NCI-H128 (cell line): ENCODE measurements around the gene MEF2A.

Experiments
- DNase-seq: peaks from one replicate; lab custom pipeline; 2025; ENCODE audit not compliant: unreplicated experiment; lab: John Stamatoyannopoulos, UW

The MEF2A gene

GRCh38 chr15:99702895-99703602 lies 137.3 kb downstream of the MEF2A start:
- DNase-seq, result no peak

- DNase-seq, result no peak
These were observed 138.0 kb downstream of the MEF2A start for GRCh38 chr15:99703603-99704443.

GRCh38 chr15:99704444-99704838 lies 138.7 kb downstream of the MEF2A start:
- DNase-seq, result peak; percentile 29

GRCh38 chr15:99706557-99707303 lies 140.9 kb downstream of the MEF2A start:
- no peak for DNase-seq

GRCh38 chr15:99707473-99708270 lies 141.9 kb downstream of the MEF2A start:
- no peak for DNase-seq

GRCh38 chr15:99708563-99708962 lies 142.8 kb downstream of the MEF2A start:
- DNase-seq, result no peak

- no peak for DNase-seq
These were observed 143.6 kb downstream of the MEF2A start for GRCh38 chr15:99709243-99709986.

- no peak for DNase-seq
These were observed 145.8 kb downstream of the MEF2A start for GRCh38 chr15:99711625-99712024.

GRCh38 chr15:99712415-99712814 lies 146.6 kb downstream of the MEF2A start:
- no peak for DNase-seq

GRCh38 chr15:99716540-99717095 lies 150.8 kb downstream of the MEF2A start:
- DNase-seq, result no peak

- no peak for DNase-seq
These were observed 151.6 kb downstream of the MEF2A start for GRCh38 chr15:99717161-99718009.

GRCh38 chr15:99718421-99718820 lies 152.6 kb downstream of the MEF2A start:
- DNase-seq, result no peak

- DNase-seq, result no peak
These were observed 153.3 kb downstream of the MEF2A start for GRCh38 chr15:99719096-99719541.

- DNase-seq, result no peak
These were observed 154.7 kb downstream of the MEF2A start for GRCh38 chr15:99720533-99720932.

- DNase-seq, result no peak
These were observed 155.5 kb downstream of the MEF2A start for GRCh38 chr15:99721104-99721778.

- no peak for DNase-seq
These were observed 156.1 kb downstream of the MEF2A start for GRCh38 chr15:99721896-99722295.

GRCh38 chr15:99722406-99722805 lies 156.6 kb downstream of the MEF2A start:
- DNase-seq, result no peak

GRCh38 chr15:99726333-99726732 lies 160.5 kb downstream of the MEF2A start:
- no peak for DNase-seq
